HepG2 (cell line): ENCODE data around the gene OTOP3. TPM values are rescaled to one million over a fixed set of nuclear protein-coding genes. Genes with fewer than 3 reads are reported as not detected.
A peak's percentile ranks its signal among the peaks of the same experiment; 100 is the strongest.

Source experiments
- ATAC-seq: fragments of 200-7000 bp; cut with Tn5 transposase; 3 replicates; pipeline ENCODE4 v1.9.1; 2020; ENCODE audit warnings: mild to moderate bottlenecking, moderate library complexity
- BruUV-seq: library from RNA; stranded (reverse); fragments of 400-500 nt; replicated peaks from 2 replicates; lab custom pipeline; 2021; lab: Mats Ljungman, UMichigan
- CTCF ChIA-PET: fragments of 300-600 bp; formaldehyde crosslinking; extraction: SDS; loops from one replicate; lab custom pipeline; 2021; ENCODE audit warnings: low total read pairs, inconsistent platforms, low intra/inter-chr PET ratio; lab: Yijun Ruan, JAX
- POLR2A ChIA-PET: fragments of 350-600 bp; sonication (Branson Sonifier 250); formaldehyde crosslinking; loops from one replicate; lab custom pipeline; 2020; ENCODE audit warnings: antibody characterized with exemption, inconsistent platforms; lab: Yijun Ruan, JAX
- DNase-seq: peaks from one replicate; pipeline ENCODE4 v3.0.0-alpha.2; 2015; ENCODE audit warnings: low spot score
- FAIRE-seq: peaks from 3 replicates; lab custom pipeline; 2011; peaks lifted over from hg19 to GRCh38; lab: Jason Lieb, UNC
- H2AFZ ChIP-seq: one replicate; pipeline ENCODE4 v1.6.1; 2011; ENCODE audit warnings: low read length, inconsistent platforms
- H3K27ac ChIP-seq: fragments of 300-600 bp; 3 replicates; pipeline ENCODE4 v1.8.0; 2011; ENCODE audit warnings: mixed run types, mild to moderate bottlenecking, mixed read lengths, low read length, inconsistent platforms; ENCODE audit not compliant: insufficient read depth; ENCODE audit errors: extremely low read length
- H3K27me3 ChIP-seq, 2 experiments: fragments of 200-600 bp in 1 of 2; 2 replicates in 1 of 2; 3 replicates in 1 of 2; pipeline versions ENCODE4 v1.6.0 to v1.8.0; 2011; ENCODE audit warnings: low read length in 2 of 2, mild to moderate bottlenecking in 2 of 2, moderate library complexity in 2 of 2, inconsistent platforms in 1 of 2; ENCODE audit not compliant: insufficient read depth in 2 of 2, control insufficient read depth in 1 of 2
- H3K36me3 ChIP-seq, 2 experiments: fragments of 200-600 bp in 1 of 2; replicated peaks in 1 of 2; 2 replicates in 1 of 2; 3 replicates in 1 of 2; pipeline versions ENCODE4 v1.5.1 to v1.8.0; 2011; ENCODE audit warnings: low read length in 2 of 2, inconsistent platforms in 1 of 2; ENCODE audit not compliant: insufficient read depth in 2 of 2, control insufficient read depth in 1 of 2
- H3K4me1 ChIP-seq: 2 replicates; pipeline ENCODE4 v1.5.1; 2012; ENCODE audit warnings: low read length, inconsistent platforms; ENCODE audit not compliant: insufficient read depth
- H3K4me2 ChIP-seq: 2 replicates; pipeline ENCODE4 v1.6.0; 2011; ENCODE audit warnings: low read depth, low read length, inconsistent platforms
- H3K4me3 ChIP-seq, 3 experiments: fragments of 200-600 bp in 1 of 3; sonication (generic), shearing (Covaris generic) in 1 of 3; replicated peaks in 1 of 3; 2 replicates each; pipeline ENCODE4 v1.5.1; 2011 to 2016; ENCODE audit warnings: low read length in 3 of 3, inconsistent platforms in 2 of 3, low read depth in 2 of 3, mild to moderate bottlenecking in 2 of 3, control low read depth in 1 of 3, mixed read lengths in 1 of 3; ENCODE audit not compliant: insufficient read depth in 1 of 3
- H3K79me2 ChIP-seq: one replicate; pipeline ENCODE4 v1.6.1; 2011; ENCODE audit warnings: low read length, inconsistent platforms; ENCODE audit not compliant: insufficient read depth
- H3K9ac ChIP-seq: 2 replicates; pipeline ENCODE4 v1.6.0; 2011; ENCODE audit warnings: mild to moderate bottlenecking, low read depth, low read length, inconsistent platforms; ENCODE audit not compliant: insufficient read depth
- H3K9me3 ChIP-seq: 2 replicates; pipeline ENCODE4 v1.5.1; 2012; ENCODE audit warnings: mild to moderate bottlenecking, low read length
- H4K20me1 ChIP-seq: 2 replicates; pipeline ENCODE4 v1.6.0; 2011; ENCODE audit warnings: inconsistent platforms, mild to moderate bottlenecking, low read length, moderate library complexity; ENCODE audit not compliant: insufficient read depth
- ZNF768 ChIP-seq: sonication (generic); formaldehyde crosslinking; IDR thresholded peaks from 2 replicates; pipeline ENCODE4 v1.4.0; 2020; ENCODE audit warnings: missing genetic modification reagents
- WGBS: methylation state at CpG from one replicate; pipeline ENCODE4 v1.1.6; 2017; ENCODE audit warnings: low lambda C conversion rate; 5-methylcytosine and 5-hydroxymethylcytosine counted together
- in situ Hi-C: cut with HindIII; loops from 2 replicates; pipeline ENCODE4 v1.10.0; 2017; ENCODE audit warnings: low pct_unique_long_range_greater_than_20kb; ENCODE audit not compliant: extremely low pct_ligation_motif_present
- intact Hi-C: fragments of 100-400 bp; cut with micrococcal nuclease; formaldehyde crosslinking; loops from one replicate; pipeline ENCODE4 v1.10.0; 2022; ENCODE audit not compliant: unreplicated experiment
- polyA plus RNA-seq, 8 experiments: library from polyadenylated mRNA; depleted of rRNA in 3 of 8; stranded (reverse) in 7 of 8; unstranded in 1 of 8; fragments of >200 nt; fragmentation: Illumina TruSeq in 4 of 8; extraction: Trizol in 4 of 8; gene quantifications; 2 replicates each; pipeline versions ENCODE4 v1.2.1 to v1.2.3, GENCODE V29; 2011 to 2016; ENCODE audit warnings: low read depth in 4 of 8, missing spikeins in 1 of 8, mixed read lengths in 1 of 8; ENCODE audit not compliant: insufficient read depth in 1 of 8
- total RNA-seq, 5 experiments: library from RNA; depleted of rRNA; stranded (reverse); fragments of >200 nt; fragmentation: Illumina TruSeq; extraction: Trizol; gene quantifications; 2 replicates each; pipeline ENCODE4 v1.2.3, GENCODE V29; 2016; ENCODE audit warnings: low read depth in 1 of 5
- TF ChIP-seq, protein P1 (sequence below): sonication (generic); formaldehyde crosslinking; IDR thresholded peaks from 2 replicates; pipeline ENCODE4 v1.4.0; 2020; ENCODE audit warnings: missing genetic modification reagents, borderline replicate concordance

OTOP3 gene
- total and polyA plus RNA-seq, 2 of the 13 experiments (the other 11 are each of a cell fraction or from before 2014, with no cell fraction given) = not detected

DNA sequence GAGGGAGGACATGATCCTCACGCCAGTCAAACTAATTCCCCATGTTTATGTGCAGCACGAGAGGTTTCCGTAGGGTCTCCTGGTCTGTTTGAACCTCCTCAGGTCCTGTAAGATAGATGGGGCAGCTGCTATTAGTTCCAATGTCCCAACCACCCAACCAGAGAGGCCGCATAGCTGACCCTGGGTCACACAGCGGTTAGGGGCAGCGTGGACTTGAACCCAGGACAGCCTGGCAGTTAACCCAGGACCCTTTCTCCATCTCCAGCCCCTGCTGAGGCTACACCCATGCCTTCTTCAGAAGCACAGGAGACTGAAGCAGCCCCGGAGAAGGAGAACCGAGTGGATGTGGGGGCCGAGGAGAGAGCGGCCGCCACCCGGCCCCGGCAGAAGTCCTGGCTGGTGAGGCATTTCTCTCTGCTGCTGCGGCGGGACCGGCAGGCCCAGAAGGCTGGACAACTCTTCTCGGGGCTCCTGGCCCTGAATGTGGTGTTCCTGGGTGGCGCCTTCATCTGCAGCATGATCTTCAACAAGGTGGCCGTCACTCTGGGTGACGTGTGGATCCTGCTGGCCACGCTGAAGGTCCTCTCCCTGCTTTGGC lies 5.5 kb downstream of the OTOP3 start:
- Histone ChIP-seq H3K9me3 (no peaks in the 10 kb centered on the region), H3K27ac (no peak overlapping the region), H3K4me1 (no peaks in the 10 kb centered on the region), H3K36me3 (no peaks in the 10 kb centered on the region), H4K20me1 (no peaks in the 10 kb centered on the region), H3K27me3 (peaks cover 24 to 79% of the 10 kb centered on the region in 2 experiments), H3K4me2 (no peak overlapping the region), H2AFZ (no peak overlapping the region), H3K4me3 (no peak overlapping the region), H3K9ac (no peak overlapping the region), H3K79me2 (no peaks in the 10 kb centered on the region)
- in situ Hi-C loops (no loop called here), intact Hi-C loops (no loop called here)
- ATAC-seq (no peak), FAIRE-seq (no peak), DNase-seq (no peak)
- BruUV-seq = no TSS peak
- CTCF ChIA-PET = no interaction called here
- POLR2A ChIA-PET = no interaction called here
- peak; percentile 93 for TF ChIP-seq ZNF768 (CRISPR knock-in tag)
- TF ChIP-seq, protein P1, sequence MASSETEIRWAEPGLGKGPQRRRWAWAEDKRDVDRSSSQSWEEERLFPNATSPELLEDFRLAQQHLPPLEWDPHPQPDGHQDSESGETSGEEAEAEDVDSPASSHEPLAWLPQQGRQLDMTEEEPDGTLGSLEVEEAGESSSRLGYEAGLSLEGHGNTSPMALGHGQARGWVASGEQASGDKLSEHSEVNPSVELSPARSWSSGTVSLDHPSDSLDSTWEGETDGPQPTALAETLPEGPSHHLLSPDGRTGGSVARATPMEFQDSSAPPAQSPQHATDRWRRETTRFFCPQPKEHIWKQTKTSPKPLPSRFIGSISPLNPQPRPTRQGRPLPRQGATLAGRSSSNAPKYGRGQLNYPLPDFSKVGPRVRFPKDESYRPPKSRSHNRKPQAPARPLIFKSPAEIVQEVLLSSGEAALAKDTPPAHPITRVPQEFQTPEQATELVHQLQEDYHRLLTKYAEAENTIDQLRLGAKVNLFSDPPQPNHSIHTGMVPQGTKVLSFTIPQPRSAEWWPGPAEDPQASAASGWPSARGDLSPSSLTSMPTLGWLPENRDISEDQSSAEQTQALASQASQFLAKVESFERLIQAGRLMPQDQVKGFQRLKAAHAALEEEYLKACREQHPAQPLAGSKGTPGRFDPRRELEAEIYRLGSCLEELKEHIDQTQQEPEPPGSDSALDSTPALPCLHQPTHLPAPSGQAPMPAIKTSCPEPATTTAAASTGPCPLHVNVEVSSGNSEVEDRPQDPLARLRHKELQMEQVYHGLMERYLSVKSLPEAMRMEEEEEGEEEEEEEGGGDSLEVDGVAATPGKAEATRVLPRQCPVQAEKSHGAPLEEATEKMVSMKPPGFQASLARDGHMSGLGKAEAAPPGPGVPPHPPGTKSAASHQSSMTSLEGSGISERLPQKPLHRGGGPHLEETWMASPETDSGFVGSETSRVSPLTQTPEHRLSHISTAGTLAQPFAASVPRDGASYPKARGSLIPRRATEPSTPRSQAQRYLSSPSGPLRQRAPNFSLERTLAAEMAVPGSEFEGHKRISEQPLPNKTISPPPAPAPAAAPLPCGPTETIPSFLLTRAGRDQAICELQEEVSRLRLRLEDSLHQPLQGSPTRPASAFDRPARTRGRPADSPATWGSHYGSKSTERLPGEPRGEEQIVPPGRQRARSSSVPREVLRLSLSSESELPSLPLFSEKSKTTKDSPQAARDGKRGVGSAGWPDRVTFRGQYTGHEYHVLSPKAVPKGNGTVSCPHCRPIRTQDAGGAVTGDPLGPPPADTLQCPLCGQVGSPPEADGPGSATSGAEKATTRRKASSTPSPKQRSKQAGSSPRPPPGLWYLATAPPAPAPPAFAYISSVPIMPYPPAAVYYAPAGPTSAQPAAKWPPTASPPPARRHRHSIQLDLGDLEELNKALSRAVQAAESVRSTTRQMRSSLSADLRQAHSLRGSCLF (CRISPR knock-in tag) = no peak
- WGBS = 30% methylated on average over 13 of the region's 21 CpGs
